Fibroblast of peridontal ligament (primary cell): Measurements from ENCODE around the gene DDB1.
A peak's percentile ranks its signal among the peaks of the same experiment; 100 is the strongest.
"Not testable (repeated sequence)": the region's sequence is repeated elsewhere in the genome, so short reads cannot be mapped to it uniquely, and the experiment has no call there.

Source experiments
- DNase-seq: peaks from one replicate; pipeline ENCODE4 v3.0.0-alpha.2; 2010; ENCODE audit errors: extremely low read depth

The DDB1 gene

GRCh38 chr11:61270354-61271076 lies 62.4 kb downstream of the DDB1 start:
- DNase-seq, result peak; percentile 52

- no peak for DNase-seq
Observed at GRCh38 chr11:61268588-61269250, 64.2 kb downstream of the DDB1 start.

- no peak for DNase-seq
Observed at GRCh38 chr11:61267437-61267841, 65.5 kb downstream of the DDB1 start.

GRCh38 chr11:61266602-61267001 lies 66.3 kb downstream of the DDB1 start:
- DNase-seq, result peak; percentile 29

- no peak for DNase-seq
Observed at GRCh38 chr11:61265357-61265756, 67.5 kb downstream of the DDB1 start.

GRCh38 chr11:61264795-61265194 lies 68.1 kb downstream of the DDB1 start:
- DNase-seq, result no peak

- DNase-seq, result no peak
Observed at GRCh38 chr11:61264371-61264770, 68.5 kb downstream of the DDB1 start.

- DNase-seq, result no peak
Observed at GRCh38 chr11:61259363-61259762, 73.5 kb downstream of the DDB1 start.

GRCh38 chr11:61258546-61258945 lies 74.4 kb downstream of the DDB1 start:
- DNase-seq, result no peak

- no peak for DNase-seq
Observed at GRCh38 chr11:61256710-61257482, 76.0 kb downstream of the DDB1 start.

GRCh38 chr11:61254403-61255025 lies 78.4 kb downstream of the DDB1 start:
- peak; percentile 58 for DNase-seq

GRCh38 chr11:61252332-61252731 lies 80.6 kb downstream of the DDB1 start:
- DNase-seq, result not testable (repeated sequence)

GRCh38 chr11:61250796-61251765 lies 81.8 kb downstream of the DDB1 start:
- not testable (repeated sequence) for DNase-seq
